GM18951 (cell line): ENCODE results near the gene CSAG2.
"Not testable (repeated sequence)": the region's sequence is repeated elsewhere in the genome, so short reads cannot be mapped to it uniquely, and the experiment has no call there.

Experiments
- POLR2A ChIP-seq: IDR thresholded peaks from 4 replicates; pipeline ENCODE4 v1.6.1; 2011; ENCODE audit warnings: mild to moderate bottlenecking; ENCODE audit not compliant: insufficient read length, insufficient read depth; ENCODE audit errors: extremely low read depth
- in situ Hi-C: fragments of 300-500 bp; cut with MboI; formaldehyde crosslinking; loops from one replicate; pipeline ENCODE4 v1.12.0; 2022; ENCODE audit warnings: low sequenced_read_pairs, mixed read lengths, inconsistent platforms; ENCODE audit not compliant: unreplicated experiment

CSAG2 gene

DNA sequence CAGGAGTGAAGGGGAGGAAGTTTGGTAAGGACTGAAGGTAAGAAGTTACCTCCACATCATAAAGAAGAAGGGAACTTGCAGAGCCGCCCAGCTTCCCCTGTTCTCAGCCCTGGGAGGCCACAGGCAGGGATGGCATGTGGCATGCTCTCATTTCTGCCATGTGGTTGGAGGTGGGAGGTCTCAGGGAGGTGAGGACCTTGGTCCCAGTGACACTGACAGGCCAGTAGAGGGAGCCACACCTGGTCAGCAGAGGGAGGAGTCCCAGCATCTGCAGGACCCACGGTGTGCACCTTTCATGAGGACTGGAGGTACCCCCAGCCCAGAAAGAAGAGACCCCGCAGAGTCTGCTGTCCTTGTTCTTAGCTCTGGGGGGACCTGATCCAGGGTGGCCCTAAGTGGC lies 28.1 kb downstream of the CSAG2 start:
- in situ Hi-C loops: not testable (repeated sequence)

DNA sequence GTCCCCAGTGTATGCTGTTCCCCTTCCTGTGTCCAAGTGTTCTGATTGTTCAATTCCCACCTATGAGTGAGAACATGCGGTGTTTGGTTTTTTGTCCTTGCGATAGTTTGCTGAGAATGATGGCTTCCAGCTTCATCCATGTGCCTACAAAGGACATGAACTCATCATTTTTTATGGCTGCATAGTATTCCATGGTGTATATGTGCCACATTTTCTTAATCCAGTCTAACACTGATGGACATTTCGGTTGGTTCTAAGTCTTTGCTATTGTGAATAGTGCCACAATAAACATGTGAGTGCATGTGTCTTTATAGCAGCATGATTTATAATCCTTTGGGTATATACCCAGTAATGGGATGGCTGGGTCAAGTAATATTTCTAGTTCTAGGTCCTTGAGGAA lies 34.4 kb downstream of the CSAG2 start:
- in situ Hi-C loops: not testable (repeated sequence)

- no peak for TF ChIP-seq POLR2A
- in situ Hi-C loops: no loop called here
Measured at GRCh38 chrX:152674135-152674534, 34.9 kb downstream of the CSAG2 start.

GRCh38 chrX:152663086-152663485 lies 46.0 kb downstream of the CSAG2 start:
- in situ Hi-C loops: no loop called here
- no peak for TF ChIP-seq POLR2A

DNA sequence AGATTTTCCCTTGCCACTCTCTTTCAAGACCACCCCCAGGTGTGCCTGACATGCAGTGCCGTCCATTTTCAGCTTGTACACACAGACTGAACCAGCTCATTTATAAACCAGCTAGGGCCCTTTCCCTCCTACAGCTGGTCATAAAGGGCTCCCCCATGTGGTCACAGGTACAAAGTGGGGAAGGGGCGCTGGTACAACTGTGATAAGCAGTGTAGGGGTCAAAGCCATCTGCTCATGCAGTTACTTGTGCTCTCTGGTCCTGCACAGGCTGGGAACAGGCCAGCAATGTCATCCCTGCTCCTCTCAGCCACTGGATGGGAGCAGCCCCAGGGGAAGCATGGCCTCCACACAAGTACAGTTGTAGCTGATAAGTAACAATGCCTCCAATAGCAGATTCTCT lies 50.8 kb downstream of the CSAG2 start:
- no peak for TF ChIP-seq POLR2A

More for the DNA sequence above, 50.8 kb downstream of the CSAG2 start:
- in situ Hi-C loops: no loop called here
